ENCODE data around the gene MALAT1. TPM values are rescaled to one million over a fixed set of nuclear protein-coding genes. Genes with fewer than 3 reads are reported as not detected.
"Not testable (repeated sequence)": the region's sequence is repeated elsewhere in the genome, so short reads cannot be mapped to it uniquely, and the experiment has no call there.

MALAT1 gene
- total RNA-seq, 4 donors from 2014 or later, result 5,806 to 14,299 (median 7,416) TPM

- 3 to 9% methylated on average over 8 of the region's 8 CpGs for WGBS, 2 donors
- DNase-seq (ENCODE audit: low spot score in 2 of 2), result no peak
- H3K4me3 ChIP-seq (ENCODE audit: low read depth, poor library complexity, severe bottlenecking), result peak overlapping the region; percentile 16
- intact Hi-C loops (cut with DNase I; ENCODE audit: low total_unique reads), result loop anchor here (5.0 kb wide), 1 partner anchor 88 kb away; no protein-coding TSS in a partner anchor
- no peak for TF ChIP-seq POLR2A (IDR thresholded peaks at IDR 0.05)
Observed at GRCh38 chr11:65504674-65505465, 6.0 kb downstream of the MALAT1 start.

- DNase-seq (ENCODE audit: low spot score in 2 of 2), result no peak
- intact Hi-C loops (cut with DNase I; ENCODE audit: low total_unique reads), result loop anchor here (5.0 kb wide), 1 partner anchor 88 kb away; no protein-coding TSS in a partner anchor
- 15 to 17% methylated on average over 12 of the region's 12 CpGs for WGBS, 2 donors
- no peak overlapping the region for H3K4me3 ChIP-seq (ENCODE audit: low read depth, poor library complexity, severe bottlenecking)
- TF ChIP-seq CTCF (IDR thresholded peaks at IDR 0.05) (no peak), POLR2A (IDR thresholded peaks at IDR 0.05) (no peak)
Observed at GRCh38 chr11:65505466-65506289, 6.8 kb downstream of the MALAT1 start.

- H3K4me3 ChIP-seq (ENCODE audit: low read depth, poor library complexity, severe bottlenecking), result no peak overlapping the region
- intact Hi-C loops (cut with DNase I; ENCODE audit: low total_unique reads), result loop anchor here (5.0 kb wide), 1 partner anchor 89 kb away; no protein-coding TSS in a partner anchor
- 28 to 37% methylated on average over 4 of the region's 4 CpGs for WGBS, 2 donors
- TF ChIP-seq CTCF (IDR thresholded peaks at IDR 0.05) (no peak), POLR2A (IDR thresholded peaks at IDR 0.05) (no peak)
- DNase-seq (ENCODE audit: low spot score in 2 of 2), result no peak
Observed at GRCh38 chr11:65506290-65506771, 7.5 kb downstream of the MALAT1 start.

- no peak overlapping the region for H3K4me3 ChIP-seq (ENCODE audit: low read depth, poor library complexity, severe bottlenecking)
- DNase-seq (ENCODE audit: low spot score in 2 of 2), result no peak
- no peak for TF ChIP-seq POLR2A (IDR thresholded peaks at IDR 0.05)
- no peak for TF ChIP-seq CTCF (IDR thresholded peaks at IDR 0.05)
- 16 to 26% methylated on average over 7 of the region's 7 CpGs for WGBS, 2 donors
- intact Hi-C loops (cut with DNase I; ENCODE audit: low total_unique reads), result loop anchor here (5.0 kb wide), 1 partner anchor 90 kb away; no protein-coding TSS in a partner anchor
Observed at GRCh38 chr11:65506772-65507505, 8.1 kb downstream of the MALAT1 start.

GRCh38 chr11:65512311-65512710 lies 13.5 kb downstream of the MALAT1 start:
- intact Hi-C loops (cut with DNase I; ENCODE audit: low total_unique reads); DNase-seq (ENCODE audit: low spot score in 2 of 2); H3K4me3 ChIP-seq (ENCODE audit: low read depth, poor library complexity, severe bottlenecking): not testable (repeated sequence)
- WGBS, 2 donors, result 89 to 95% methylated on average over 3 of the region's 3 CpGs

- intact Hi-C loops (cut with DNase I; ENCODE audit: low total_unique reads), result loop anchor here (5.0 kb wide), 1 partner anchor 144 kb away; no protein-coding TSS in a partner anchor
- no peak overlapping the region for H3K4me3 ChIP-seq (ENCODE audit: low read depth, poor library complexity, severe bottlenecking)
- no peak for DNase-seq (ENCODE audit: low spot score in 2 of 2)
- 64 to 82% methylated on average over 5 of the region's 5 CpGs for WGBS, 2 donors
- no peak for TF ChIP-seq POLR2A (IDR thresholded peaks at IDR 0.05)
- TF ChIP-seq CTCF (IDR thresholded peaks at IDR 0.05), result no peak
Observed at GRCh38 chr11:65516135-65516968, 17.5 kb downstream of the MALAT1 start.

- intact Hi-C loops (cut with DNase I; ENCODE audit: low total_unique reads), result loop anchor here (5.0 kb wide), 1 partner anchor 147 kb away; no protein-coding TSS in a partner anchor
- 94 to 98% methylated on average over 8 of the region's 8 CpGs for WGBS, 2 donors
- H3K4me3 ChIP-seq (ENCODE audit: low read depth, poor library complexity, severe bottlenecking); DNase-seq (ENCODE audit: low spot score in 2 of 2): not testable (repeated sequence)
Observed at GRCh38 chr11:65518941-65519549, 20.2 kb downstream of the MALAT1 start.

- intact Hi-C loops (cut with DNase I; ENCODE audit: low total_unique reads); DNase-seq (ENCODE audit: low spot score in 2 of 2); H3K4me3 ChIP-seq (ENCODE audit: low read depth, poor library complexity, severe bottlenecking): not testable (repeated sequence)
- WGBS, 2 donors, result 83% methylated on average over 20 of the region's 20 CpGs
Observed at GRCh38 chr11:65521777-65522521, 23.1 kb downstream of the MALAT1 start.
